Right hindlimb (tissue), 1 donor: Measurements from ENCODE around the gene LIN9.
"Not testable (repeated sequence)": the region's sequence is repeated elsewhere in the genome, so short reads cannot be mapped to it uniquely, and the experiment has no call there.

Experiments
- DNase-seq: peaks from one replicate; pipeline ENCODE4 v3.0.0-alpha.2; 2018

The LIN9 gene

GRCh38 chr1:226272233-226272902 is 36.6 kb downstream of the LIN9 start:
- not testable (repeated sequence) for DNase-seq

- no peak for DNase-seq
Observed at GRCh38 chr1:226268421-226269124, 40.4 kb downstream of the LIN9 start.

- no peak for DNase-seq
Observed at GRCh38 chr1:226261818-226262217, 47.1 kb downstream of the LIN9 start.

GRCh38 chr1:226255380-226255779 is 53.6 kb downstream of the LIN9 start:
- no peak for DNase-seq

- no peak for DNase-seq
Observed at GRCh38 chr1:226253933-226254332, 55.0 kb downstream of the LIN9 start.

- not testable (repeated sequence) for DNase-seq
Observed at GRCh38 chr1:226252841-226253240, 56.1 kb downstream of the LIN9 start.

GRCh38 chr1:226250511-226250910 is 58.5 kb downstream of the LIN9 start:
- DNase-seq, result no peak

- no peak for DNase-seq
Observed at GRCh38 chr1:226248796-226249195, 60.2 kb downstream of the LIN9 start.

GRCh38 chr1:226248091-226248490 is 60.9 kb downstream of the LIN9 start:
- DNase-seq, result no peak

GRCh38 chr1:226239421-226239820 is 69.5 kb downstream of the LIN9 start:
- no peak for DNase-seq

GRCh38 chr1:226236826-226237225 is 72.1 kb downstream of the LIN9 start:
- DNase-seq, result no peak

GRCh38 chr1:226233806-226234205 is 75.2 kb downstream of the LIN9 start:
- DNase-seq, result no peak

- no peak for DNase-seq
Observed at GRCh38 chr1:226233293-226233692, 75.7 kb downstream of the LIN9 start.

- DNase-seq, result no peak
Observed at GRCh38 chr1:226226601-226227000, 82.4 kb downstream of the LIN9 start.

GRCh38 chr1:226223786-226224244 is 85.1 kb downstream of the LIN9 start:
- DNase-seq, result peak; percentile 37

- peak; percentile 33 for DNase-seq
Observed at GRCh38 chr1:226223157-226223785, 85.7 kb downstream of the LIN9 start, which contains the start of gene MIXL1. TSS of gene MIXL1 (plus strand) at chr1:226223664. CDS start at chr1:226223682, 18 bp downstream.

- DNase-seq, result no peak
Observed at GRCh38 chr1:226222686-226223085, 86.3 kb downstream of the LIN9 start.

GRCh38 chr1:226220473-226221189 is 88.3 kb downstream of the LIN9 start:
- no peak for DNase-seq

- no peak for DNase-seq
Observed at GRCh38 chr1:226217273-226217672, 91.7 kb downstream of the LIN9 start.

GRCh38 chr1:226216056-226216455 is 92.9 kb downstream of the LIN9 start:
- no peak for DNase-seq

- DNase-seq, result no peak
Observed at GRCh38 chr1:226215239-226215638, 93.7 kb downstream of the LIN9 start.

- DNase-seq, result no peak
Observed at GRCh38 chr1:226212545-226212944, 96.4 kb downstream of the LIN9 start.

GRCh38 chr1:226211181-226211821 is 97.7 kb downstream of the LIN9 start:
- no peak for DNase-seq
